Sigmoid colon (tissue), 4 donors: ENCODE measurements around the gene CUX1.

Experiments
- POLR2A ChIP-seq, 2 donors: fragments of 450-650 bp; IDR thresholded peaks; one replicate each; pipeline ENCODE4 v1.6.1; 2016; ENCODE audit warnings: antibody characterized with exemption in 2 of 2, mild to moderate bottlenecking in 2 of 2, moderate library complexity in 2 of 2
- POLR2AphosphoS5 ChIP-seq, 4 donors: sonication (generic); formaldehyde crosslinking; IDR thresholded peaks; one replicate each; pipeline ENCODE4 v1.6.1; 2017; ENCODE audit warnings: antibody characterized with exemption in 4 of 4

DNA sequence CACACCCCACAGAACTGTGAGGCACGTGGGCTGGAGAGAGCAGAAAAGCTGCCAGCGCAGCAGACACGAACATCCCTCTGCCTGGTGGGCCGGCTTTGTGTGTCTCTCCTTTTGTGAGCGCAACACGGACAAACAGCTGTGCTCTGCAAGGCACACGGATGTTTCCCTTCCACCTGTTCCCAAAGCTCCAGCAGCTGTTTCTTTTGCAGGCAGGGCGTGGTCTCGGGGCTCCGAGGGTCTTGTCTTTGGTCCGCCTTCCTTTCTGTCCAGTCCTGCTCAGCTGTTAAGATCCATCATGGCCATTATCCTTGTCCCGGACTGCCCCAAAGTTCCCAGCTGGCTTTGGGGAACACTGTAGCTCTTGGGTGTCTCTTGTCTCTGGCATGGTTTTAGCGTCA, 436.5 kb downstream of the CUX1 start:
- TF ChIP-seq POLR2A (IDR thresholded peaks at IDR 0.05) = no peak
- TF ChIP-seq POLR2AphosphoS5 (IDR thresholded peaks at IDR 0.05) = no peak
